ENCODE data around the gene ATL3. TPM values are rescaled to one million over a fixed set of nuclear protein-coding genes. Genes with fewer than 3 reads are reported as not detected.
A peak's percentile ranks its signal among the peaks of the same experiment; 100 is the strongest.

Gene ATL3
- total and polyA plus RNA-seq, 2 of the 13 experiments (the other 11 are each of a cell fraction or from before 2014, with no cell fraction given) = not detected

- no peak for TF ChIP-seq MLXIP (CRISPR knock-in tag; IDR thresholded peaks at IDR 0.05; ENCODE audit: borderline replicate concordance)
These were observed 57.0 kb downstream of the ATL3 start, which contains the start of gene PLAAT3 (continued) for GRCh38 chr11:63614136-63614671.

- Histone ChIP-seq H3K4me1 (ENCODE audit: insufficient read depth, low read length) (peaks cover 47% of the 10 kb centered on the region), H3K36me3 (replicated peaks in 1 of 2; ENCODE audit: control insufficient read depth in 1 of 2, insufficient read depth in 2 of 2, low read length in 2 of 2) (no peaks in the 10 kb centered on the region), H3K4me3 (replicated peaks in 1 of 3; ENCODE audit: insufficient read depth in 1 of 3, low read depth in 2 of 3, low read length in 3 of 3) (peak overlapping the region in 2 of 3 experiments; percentile 26 to 28; a peak in 3 of 6 replicates), H3K9me3 (ENCODE audit: low read length) (no peaks in the 10 kb centered on the region), H2AFZ (ENCODE audit: low read length) (no peak overlapping the region), H3K9ac (ENCODE audit: insufficient read depth, low read depth, low read length) (no peak overlapping the region), H3K27me3 (ENCODE audit: control insufficient read depth in 1 of 2, insufficient read depth in 2 of 2, low read length in 2 of 2) (no peaks in the 10 kb centered on the region), H3K4me2 (ENCODE audit: low read depth, low read length) (peak overlapping the region; percentile 61; the same call in 1 of the 2 replicates), H3K27ac (ENCODE audit: extremely low read length, insufficient read depth, low read length) (no peak overlapping the region), H4K20me1 (ENCODE audit: insufficient read depth, low read length) (no peaks in the 10 kb centered on the region), H3K79me2 (ENCODE audit: insufficient read depth, low read length) (no peaks in the 10 kb centered on the region)
- intact Hi-C loops (cut with micrococcal nuclease; ENCODE audit: unreplicated experiment) (loop anchor here (1.0 kb wide), 1 partner anchor 12 kb away; no protein-coding TSS in a partner anchor), in situ Hi-C loops (cut with HindIII; ENCODE audit: extremely low pct_ligation_motif_present, low pct_unique_long_range_greater_than_20kb) (no loop called here)
- ChIA-PET POLR2A (no interaction called here), CTCF (ENCODE audit: low intra/inter-chr PET ratio, low total read pairs) (no interaction called here)
- DNase-seq (ENCODE audit: low spot score) (no peak), ATAC-seq (no peak), FAIRE-seq (no peak)
- TSS peak; percentile 51 for BruUV-seq (replicated peaks)
- 82% methylated on average over 22 of the region's 45 CpGs for WGBS (ENCODE audit: low lambda C conversion rate)
- TF ChIP-seq DR1 (CRISPR knock-in tag; IDR thresholded peaks at IDR 0.05) = no peak
- no peak for TF ChIP-seq FOXP1 (IDR thresholded peaks at IDR 0.05)
- TF ChIP-seq FOXP1 (CRISPR knock-in tag; IDR thresholded peaks at IDR 0.05) = no peak
- no peak for TF ChIP-seq SNAPC4 (CRISPR knock-in tag; IDR thresholded peaks at IDR 0.05)
- TF ChIP-seq ZNF253 (CRISPR knock-in tag; IDR thresholded peaks at IDR 0.05; ENCODE audit: borderline replicate concordance) = no peak
- no peak for TF ChIP-seq ZKSCAN5 (CRISPR knock-in tag; IDR thresholded peaks at IDR 0.05)
- no peak for TF ChIP-seq ZNF704 (CRISPR knock-in tag; IDR thresholded peaks at IDR 0.05; ENCODE audit: borderline replicate concordance)
- TF ChIP-seq LRRFIP1 (CRISPR knock-in tag; conservative IDR thresholded peaks at IDR 0.05) = no peak
- no peak for TF ChIP-seq ZNF567 (CRISPR knock-in tag; IDR thresholded peaks at IDR 0.05; ENCODE audit: borderline replicate concordance)
These were observed 57.5 kb downstream of the ATL3 start for GRCh38 chr11:63613517-63614135.

Measured in HepG2 (cell line).